Adrenal gland (tissue), 12 donors: Measurements from ENCODE around the gene VWA1. TPM values are rescaled to one million over a fixed set of nuclear protein-coding genes. Genes with fewer than 3 reads are reported as not detected.
"Not testable (repeated sequence)": the region's sequence is repeated elsewhere in the genome, so short reads cannot be mapped to it uniquely, and the experiment has no call there.

Experiments
- DNase-seq, 7 donors: peaks; one replicate each; pipeline ENCODE4 v3.0.0-alpha.2; 2019 to 2020
- H3K27ac ChIP-seq, 5 donors: fragments of 200-600 bp; sonication (generic) in 4 of 5; 1 replicate in 3 of 5; 2 replicates in 2 of 5; pipeline versions ENCODE4 v1.5.1 to v1.8.0; 2016 to 2020; ENCODE audit warnings: mild to moderate bottlenecking in 1 of 5
- H3K27me3 ChIP-seq: fragments of 200-600 bp; 2 replicates; pipeline ENCODE4 v1.8.0; 2021
- H3K36me3 ChIP-seq, 2 donors: fragments of 200-600 bp; replicated peaks in 1 of 2; 1 replicate in 1 of 2; 2 replicates in 1 of 2; pipeline versions ENCODE4 v1.5.1 to v1.8.0; 2018 to 2022
- H3K4me1 ChIP-seq, 2 donors: fragments of 200-600 bp; replicated peaks in 1 of 2; 1 replicate in 1 of 2; 2 replicates in 1 of 2; pipeline versions ENCODE4 v1.5.1 to v1.8.0; 2018 to 2021
- H3K4me3 ChIP-seq, 4 donors: fragments of 200-600 bp; sonication (generic) in 3 of 4; one replicate each; pipeline ENCODE4 v1.5.1; 2016 to 2018
- H3K9me3 ChIP-seq, 3 donors: fragments of 200-600 bp; sonication (generic) in 1 of 3; replicated peaks in 1 of 3; 1 replicate in 2 of 3; 2 replicates in 1 of 3; pipeline versions ENCODE4 v1.5.1 to v1.8.0; 2016 to 2021
- POLR2A ChIP-seq, 2 donors: fragments of 450-650 bp; IDR thresholded peaks; one replicate each; pipeline ENCODE4 v1.6.1; 2017; ENCODE audit warnings: antibody characterized with exemption in 2 of 2, mild to moderate bottlenecking in 2 of 2, moderate library complexity in 1 of 2
- WGBS, 4 donors: extraction: QIAGEN DNeasy Blood & Tissue Kit in 2 of 4; methylation state at CpG; one replicate each; pipeline versions ENCODE4 v1.1.5 to v1.1.7; 2013 to 2017; 5-methylcytosine and 5-hydroxymethylcytosine counted together
- intact Hi-C, 2 donors: fragments of 100-400 bp; cut with DNase I; formaldehyde crosslinking; loops; one replicate each; pipeline versions ENCODE4 v1.14.1 to v1.15.0; 2022 to 2023
- polyA plus RNA-seq, 3 donors: library from polyadenylated mRNA; stranded (reverse); fragments of 200-250 nt in 2 of 3; fragments of 350-450 nt in 1 of 3; fragmentation: Illumina TruSeq in 1 of 3; extraction: RNeasy Lipid Tissue Mini Kit (QIAGEN cat#74804) in 1 of 3; gene quantifications; one replicate each; pipeline ENCODE4 v1.2.3, GENCODE V29; 2013 to 2014
- total RNA-seq, 9 donors: library from RNA; depleted of rRNA in 4 of 9; stranded (reverse); fragments of >200 nt in 4 of 9; fragments of 120-200 nt in 1 of 9; fragmentation: NEBNext Ultra II Directional in 1 of 9; extraction: Animal tissue kit (Norgen Biotek cat#: 25700) in 1 of 9; gene quantifications; one replicate each; pipeline versions ENCODE4 v1.1.0 to v1.2.4, GENCODE V29; 2013 to 2023
- TF ChIP-seq, protein P1 (sequence below), 6 experiments: fragments of 450-650 bp in 4 of 6; fragments of 200-600 bp in 2 of 6; sonication (generic) in 1 of 6; IDR thresholded peaks; 1 replicate in 5 of 6; 2 replicates in 1 of 6; pipeline versions ENCODE4 v1.5.1 to v1.8.0; 2016 to 2021; ENCODE audit warnings: antibody characterized with exemption in 6 of 6, mild to moderate bottlenecking in 2 of 6, moderate library complexity in 1 of 6
- donor health status: healthy with polysubstance abuse.
- donor health status: Bipolar disorder and iron deficiency.
- donor health status: DM: yes; HTN: yes; CAD: no.
- donor health status: DM: no; HTN: no; CAD: no.
- donor health status: DM: no; HTN: no; CAD: no.
- donor health status: DM: yes; HTN: yes; CAD: no.

Gene VWA1
- total and polyA plus RNA-seq, 12 donors: 0.99 to 49.0 (median 29.3) TPM

DNA sequence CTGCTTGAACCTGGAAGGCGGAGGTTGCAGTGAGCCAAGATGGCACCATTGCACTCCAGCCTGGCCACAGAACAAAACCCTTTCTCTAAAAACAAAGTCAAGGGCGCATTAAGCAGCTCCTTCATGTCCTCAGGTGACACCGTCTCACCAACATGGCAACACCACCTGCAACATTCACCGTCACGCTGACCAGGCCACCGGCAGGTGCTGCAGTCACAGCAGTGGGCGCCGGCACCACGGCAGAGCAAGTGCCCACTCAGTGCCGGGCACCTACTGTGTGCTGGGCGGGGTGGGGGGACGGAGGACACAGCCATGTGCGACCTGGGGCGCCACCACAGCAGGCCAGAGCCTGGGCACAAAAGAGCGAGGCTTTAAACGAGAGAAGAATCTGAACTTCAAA, 48.2 kb downstream of the VWA1 start:
- no peak for DNase-seq
- TF ChIP-seq, protein P1, sequence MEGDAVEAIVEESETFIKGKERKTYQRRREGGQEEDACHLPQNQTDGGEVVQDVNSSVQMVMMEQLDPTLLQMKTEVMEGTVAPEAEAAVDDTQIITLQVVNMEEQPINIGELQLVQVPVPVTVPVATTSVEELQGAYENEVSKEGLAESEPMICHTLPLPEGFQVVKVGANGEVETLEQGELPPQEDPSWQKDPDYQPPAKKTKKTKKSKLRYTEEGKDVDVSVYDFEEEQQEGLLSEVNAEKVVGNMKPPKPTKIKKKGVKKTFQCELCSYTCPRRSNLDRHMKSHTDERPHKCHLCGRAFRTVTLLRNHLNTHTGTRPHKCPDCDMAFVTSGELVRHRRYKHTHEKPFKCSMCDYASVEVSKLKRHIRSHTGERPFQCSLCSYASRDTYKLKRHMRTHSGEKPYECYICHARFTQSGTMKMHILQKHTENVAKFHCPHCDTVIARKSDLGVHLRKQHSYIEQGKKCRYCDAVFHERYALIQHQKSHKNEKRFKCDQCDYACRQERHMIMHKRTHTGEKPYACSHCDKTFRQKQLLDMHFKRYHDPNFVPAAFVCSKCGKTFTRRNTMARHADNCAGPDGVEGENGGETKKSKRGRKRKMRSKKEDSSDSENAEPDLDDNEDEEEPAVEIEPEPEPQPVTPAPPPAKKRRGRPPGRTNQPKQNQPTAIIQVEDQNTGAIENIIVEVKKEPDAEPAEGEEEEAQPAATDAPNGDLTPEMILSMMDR (IDR thresholded peaks at IDR 0.05): no peak
- no peak for TF ChIP-seq POLR2A (IDR thresholded peaks at IDR 0.05)
- peaks cover 0 to 60% of the 10 kb centered on the region in 2 donors for H3K36me3 ChIP-seq
- H3K4me3 ChIP-seq: no peak overlapping the region
- intact Hi-C loops: no loop called here
- H3K9me3 ChIP-seq: no peaks in the 10 kb centered on the region
- no peaks in the 10 kb centered on the region for H3K27me3 ChIP-seq
- H3K27ac ChIP-seq: no peak overlapping the region
- H3K4me1 ChIP-seq: no peaks in the 10 kb centered on the region
- 92 to 96% (median 95%) methylated on average over 10 to 16 of the region's 16 CpGs for WGBS, 4 donors

GRCh38 chr1:1484976-1485750, 49.7 kb downstream of the VWA1 start:
- intact Hi-C loops, H3K27me3 ChIP-seq, H3K4me3 ChIP-seq, H3K27ac ChIP-seq, DNase-seq, H3K9me3 ChIP-seq, H3K4me1 ChIP-seq: not testable (repeated sequence)
- 95 to 97% (median 96%) methylated on average over 12 to 38 of the region's 46 CpGs for WGBS, 4 donors
- H3K36me3 ChIP-seq: peaks cover 0 to 60% of the 10 kb centered on the region in 2 donors

- peaks cover 0 to 62% of the 10 kb centered on the region in 2 donors for H3K36me3 ChIP-seq
- DNase-seq, H3K9me3 ChIP-seq, H3K27me3 ChIP-seq, intact Hi-C loops, H3K4me1 ChIP-seq, H3K27ac ChIP-seq, H3K4me3 ChIP-seq: not testable (repeated sequence)
- WGBS, 4 donors: 94 to 95% (median 94%) methylated on average over 23 to 28 of the region's 31 CpGs; no CpG with 5 or more reads in 1 of the 4 donors
Measured at GRCh38 chr1:1485755-1486317, 50.3 kb downstream of the VWA1 start.

GRCh38 chr1:1487701-1488100, 52.2 kb downstream of the VWA1 start:
- Histone ChIP-seq H3K9me3 (no peaks in the 10 kb centered on the region), H3K36me3 (peaks cover 0 to 54% of the 10 kb centered on the region in 2 donors), H3K4me1 (no peaks in the 10 kb centered on the region), H3K27ac (no peak overlapping the region), H3K4me3 (no peak overlapping the region), H3K27me3 (no peaks in the 10 kb centered on the region)
- intact Hi-C loops: no loop called here
- 94 to 97% (median 95%) methylated on average over 9 to 18 of the region's 18 CpGs for WGBS, 4 donors
- no peak for TF ChIP-seq POLR2A (IDR thresholded peaks at IDR 0.05)
- DNase-seq: no peak

GRCh38 chr1:1489231-1489630, 53.7 kb downstream of the VWA1 start:
- Histone ChIP-seq H3K36me3 (peaks cover 0 to 42% of the 10 kb centered on the region in 2 donors), H3K27me3 (no peaks in the 10 kb centered on the region), H3K4me3 (no peak overlapping the region), H3K9me3 (no peaks in the 10 kb centered on the region), H3K4me1 (no peaks in the 10 kb centered on the region), H3K27ac (no peak overlapping the region)
- TF ChIP-seq, protein P1 (IDR thresholded peaks at IDR 0.05): no peak
- no peak for TF ChIP-seq POLR2A (IDR thresholded peaks at IDR 0.05)
- no peak for DNase-seq
- intact Hi-C loops: no loop called here
- 93 to 98% (median 95%) methylated on average over 6 to 16 of the region's 16 CpGs for WGBS, 4 donors
